ENCODE measurements around the gene PUM2.

DNA sequence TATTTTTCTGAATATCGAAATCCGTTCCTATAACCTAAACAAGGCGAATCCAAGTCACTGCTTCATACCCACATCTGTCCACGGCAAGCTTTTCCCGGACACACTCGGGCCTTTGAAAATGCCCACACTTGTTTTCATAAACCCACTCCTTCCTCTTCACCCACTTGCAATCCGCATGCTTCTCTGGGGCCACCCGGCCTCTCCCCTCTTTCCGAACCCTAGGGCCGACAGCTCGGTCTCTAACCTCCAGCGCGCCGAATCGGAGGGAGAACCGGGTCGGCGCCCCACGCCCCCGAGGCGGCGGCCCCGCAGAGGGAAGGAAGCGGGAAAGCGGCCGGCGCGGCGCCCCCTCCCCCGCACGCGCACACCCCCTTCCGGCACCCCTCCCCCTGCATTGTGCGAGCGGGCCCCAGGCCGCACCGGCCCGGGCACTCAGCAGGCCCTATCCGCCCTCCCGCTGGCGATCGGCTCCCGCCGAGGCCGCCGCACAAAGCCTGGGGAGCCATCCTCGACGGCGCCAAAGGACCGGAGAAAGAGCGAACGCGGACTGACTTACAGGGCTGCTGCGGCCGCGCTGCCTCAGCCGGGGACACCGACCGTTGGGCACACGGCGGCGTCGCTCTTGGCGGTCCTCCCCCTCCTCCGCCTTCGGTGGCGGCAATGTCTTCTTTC is 467 bp downstream of the PUM2 start:
- TF ChIP-seq SUZ12 (IDR thresholded peaks at IDR 0.05) = no peak
- TF ChIP-seq HDGF (IDR thresholded peaks at IDR 0.05; ENCODE audit: borderline replicate concordance) = no peak
- no peak for TF ChIP-seq FOXK2 (IDR thresholded peaks at IDR 0.05)
